Right lobe of liver (tissue), 4 donors: Measurements from ENCODE around the gene MRTO4.

Experiments used
- POLR2A ChIP-seq: fragments of 450-650 bp; IDR thresholded peaks from one replicate; pipeline ENCODE4 v1.6.1; 2017; ENCODE audit warnings: antibody characterized with exemption, mild to moderate bottlenecking
- TF ChIP-seq, protein P1 (sequence below), 4 donors: fragments of 200-600 bp in 3 of 4; fragments of 450-650 bp in 1 of 4; IDR thresholded peaks; one replicate each; pipeline versions ENCODE4 v1.5.1 to v1.8.0; 2016 to 2022; ENCODE audit warnings: antibody characterized with exemption in 4 of 4, mild to moderate bottlenecking in 2 of 4
- donor health status: DM: no; HTN: no; CAD: no.
- donor health status: DM: no; HTN: no; CAD: no.
- donor health status: DM: no; HTN: yes; CAD: no.

DNA sequence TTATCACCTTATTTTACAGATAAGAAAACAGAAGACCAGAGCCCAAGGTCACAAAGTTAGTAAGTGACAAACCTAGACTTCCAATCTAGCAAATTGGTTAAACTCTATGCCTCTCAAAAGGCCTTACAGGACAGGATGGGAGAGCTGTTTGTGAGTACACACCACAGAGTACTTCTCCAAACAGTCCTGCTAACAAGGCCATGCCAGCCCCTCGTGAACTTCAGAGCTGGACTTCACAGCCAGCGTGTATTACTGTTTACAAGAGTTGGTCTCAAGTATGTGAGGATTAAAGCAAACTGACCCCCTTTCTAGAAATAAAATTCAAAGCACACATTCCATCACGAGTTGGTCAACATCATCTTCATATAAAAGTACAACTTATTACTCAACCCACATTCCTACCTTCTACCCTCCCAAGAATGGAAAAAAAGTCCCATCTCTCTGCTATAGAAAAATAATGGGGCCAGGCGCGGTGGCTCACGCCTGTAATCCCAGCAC is 21.7 kb upstream of the MRTO4 start:
- TF ChIP-seq POLR2A: no peak
- TF ChIP-seq, protein P1, sequence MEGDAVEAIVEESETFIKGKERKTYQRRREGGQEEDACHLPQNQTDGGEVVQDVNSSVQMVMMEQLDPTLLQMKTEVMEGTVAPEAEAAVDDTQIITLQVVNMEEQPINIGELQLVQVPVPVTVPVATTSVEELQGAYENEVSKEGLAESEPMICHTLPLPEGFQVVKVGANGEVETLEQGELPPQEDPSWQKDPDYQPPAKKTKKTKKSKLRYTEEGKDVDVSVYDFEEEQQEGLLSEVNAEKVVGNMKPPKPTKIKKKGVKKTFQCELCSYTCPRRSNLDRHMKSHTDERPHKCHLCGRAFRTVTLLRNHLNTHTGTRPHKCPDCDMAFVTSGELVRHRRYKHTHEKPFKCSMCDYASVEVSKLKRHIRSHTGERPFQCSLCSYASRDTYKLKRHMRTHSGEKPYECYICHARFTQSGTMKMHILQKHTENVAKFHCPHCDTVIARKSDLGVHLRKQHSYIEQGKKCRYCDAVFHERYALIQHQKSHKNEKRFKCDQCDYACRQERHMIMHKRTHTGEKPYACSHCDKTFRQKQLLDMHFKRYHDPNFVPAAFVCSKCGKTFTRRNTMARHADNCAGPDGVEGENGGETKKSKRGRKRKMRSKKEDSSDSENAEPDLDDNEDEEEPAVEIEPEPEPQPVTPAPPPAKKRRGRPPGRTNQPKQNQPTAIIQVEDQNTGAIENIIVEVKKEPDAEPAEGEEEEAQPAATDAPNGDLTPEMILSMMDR (IDR thresholded peaks at IDR 0.05): no peak
